HT1080 (cell line): ENCODE results near the gene EYA4. TPM values are rescaled to one million over a fixed set of nuclear protein-coding genes. Genes with fewer than 3 reads are reported as not detected.
"Not testable (repeated sequence)": the region's sequence is repeated elsewhere in the genome, so short reads cannot be mapped to it uniquely, and the experiment has no call there.

ENCODE experiments used
- DNase-seq: peaks from one replicate; pipeline ENCODE4 v3.0.0-alpha.2; 2015; ENCODE audit warnings: low read depth
- total RNA-seq: library from RNA; depleted of rRNA; stranded (reverse); fragments of >200 nt; shearing (Covaris generic); gene quantifications from 2 replicates; pipeline ENCODE4 v1.2.3, GENCODE V29; 2014

EYA4 gene
- total RNA-seq, 1 experiment from 2014 or later, result 23.7 TPM

DNA sequence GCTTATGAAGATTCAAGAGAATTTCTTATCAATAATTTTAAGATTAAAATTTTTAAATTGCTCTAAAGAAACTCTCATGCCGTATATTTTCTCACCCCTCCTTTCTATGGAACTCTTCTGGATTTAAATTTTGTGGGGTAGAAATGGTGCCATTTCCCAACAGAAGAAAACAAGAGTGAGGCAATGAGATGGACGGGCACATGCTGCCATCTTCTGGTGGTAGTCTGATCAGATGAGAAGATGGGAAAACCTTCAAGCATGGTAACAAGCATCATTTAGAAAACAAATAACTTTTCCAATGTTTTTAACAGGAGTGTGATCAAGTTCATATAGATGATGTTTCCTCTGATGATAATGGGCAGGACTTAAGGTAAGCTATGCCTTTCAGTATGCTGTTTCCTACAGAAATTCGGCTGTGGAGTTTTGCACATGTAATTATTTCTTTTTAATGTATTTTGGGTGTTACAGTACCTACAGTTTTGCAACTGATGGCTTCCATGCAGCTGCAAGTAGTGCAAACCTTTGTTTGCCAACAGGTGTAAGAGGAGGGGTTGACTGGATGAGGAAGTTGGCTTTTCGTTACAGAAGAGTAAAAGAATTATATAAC is 271.4 kb downstream of the EYA4 start:
- DNase-seq, result peak; percentile 51

DNA sequence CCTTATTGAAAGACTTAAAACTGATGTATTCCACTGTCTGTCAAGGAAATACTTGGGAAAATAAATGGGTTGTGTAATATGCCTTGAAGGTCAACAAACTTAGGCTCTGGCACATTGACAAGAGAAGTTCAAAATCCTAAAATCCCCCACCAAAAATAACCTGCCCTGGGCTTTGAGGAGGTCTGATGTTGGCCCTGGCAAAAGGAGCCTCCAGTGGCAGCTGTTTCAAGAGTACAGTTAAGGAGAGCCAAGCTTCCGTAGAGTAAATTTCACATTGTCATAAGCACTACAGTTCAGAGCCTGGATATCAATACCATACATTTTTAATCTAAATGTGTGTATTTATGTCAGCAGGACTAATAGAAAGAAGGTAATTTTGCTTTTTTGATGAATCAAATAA is 282.7 kb downstream of the EYA4 start:
- DNase-seq, result no peak

DNA sequence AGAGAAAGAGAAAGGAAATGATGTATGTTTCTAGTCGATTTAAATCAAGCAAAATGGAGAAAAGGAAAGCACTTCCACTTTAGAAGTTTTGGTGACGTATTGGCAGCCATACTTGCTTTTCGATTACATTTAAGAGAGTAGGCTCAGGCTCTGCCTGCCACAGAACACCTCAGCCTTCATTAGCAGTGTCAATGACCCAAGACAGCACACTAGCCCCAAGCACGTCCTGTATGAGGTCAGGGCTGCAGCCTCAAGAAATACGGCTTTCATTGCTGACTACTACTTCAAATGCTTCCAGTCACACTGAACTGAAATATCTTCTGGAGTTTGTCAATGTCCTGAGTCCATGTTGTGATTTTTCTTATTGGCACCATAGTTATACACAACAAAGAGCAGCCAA is 285.3 kb downstream of the EYA4 start:
- DNase-seq, result no peak

DNA sequence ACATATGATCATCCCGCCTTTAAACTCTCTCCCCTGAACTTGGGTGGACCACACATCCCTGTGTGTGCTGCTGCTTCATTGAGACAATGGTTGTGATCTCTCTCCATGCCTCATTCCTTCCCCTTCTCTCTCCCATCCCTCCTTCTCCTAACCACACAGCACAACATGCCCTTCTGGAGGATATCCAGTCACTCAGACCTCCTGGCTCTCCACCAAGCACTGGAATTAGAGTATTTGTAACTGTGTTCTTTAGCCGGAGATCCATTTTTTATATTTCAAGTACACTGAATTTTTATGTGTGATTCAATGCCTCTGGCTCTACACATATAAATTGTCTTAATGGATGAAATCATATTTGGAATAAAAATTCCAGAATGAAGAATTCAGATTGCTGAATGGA is 287.4 kb downstream of the EYA4 start:
- DNase-seq, result no peak

DNA sequence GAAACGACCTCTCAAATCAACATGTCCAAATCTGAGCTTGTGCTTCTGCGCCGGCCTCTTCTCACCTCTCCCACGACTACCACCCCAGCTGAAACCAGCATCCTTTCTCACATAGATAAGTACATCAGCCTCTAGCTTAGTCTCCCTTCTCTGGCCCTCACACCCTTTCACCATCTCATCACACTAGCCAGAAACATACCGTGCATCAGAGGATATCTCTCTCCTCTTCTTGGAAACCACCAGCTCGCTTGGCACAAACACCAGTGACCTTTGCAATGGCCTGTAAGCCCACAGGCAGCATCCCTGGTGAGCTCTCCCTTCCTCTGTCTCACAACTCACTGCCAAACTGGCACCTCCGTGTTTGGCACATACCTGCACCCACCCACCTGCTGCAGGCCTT is 291.8 kb downstream of the EYA4 start:
- DNase-seq, result no peak

DNA sequence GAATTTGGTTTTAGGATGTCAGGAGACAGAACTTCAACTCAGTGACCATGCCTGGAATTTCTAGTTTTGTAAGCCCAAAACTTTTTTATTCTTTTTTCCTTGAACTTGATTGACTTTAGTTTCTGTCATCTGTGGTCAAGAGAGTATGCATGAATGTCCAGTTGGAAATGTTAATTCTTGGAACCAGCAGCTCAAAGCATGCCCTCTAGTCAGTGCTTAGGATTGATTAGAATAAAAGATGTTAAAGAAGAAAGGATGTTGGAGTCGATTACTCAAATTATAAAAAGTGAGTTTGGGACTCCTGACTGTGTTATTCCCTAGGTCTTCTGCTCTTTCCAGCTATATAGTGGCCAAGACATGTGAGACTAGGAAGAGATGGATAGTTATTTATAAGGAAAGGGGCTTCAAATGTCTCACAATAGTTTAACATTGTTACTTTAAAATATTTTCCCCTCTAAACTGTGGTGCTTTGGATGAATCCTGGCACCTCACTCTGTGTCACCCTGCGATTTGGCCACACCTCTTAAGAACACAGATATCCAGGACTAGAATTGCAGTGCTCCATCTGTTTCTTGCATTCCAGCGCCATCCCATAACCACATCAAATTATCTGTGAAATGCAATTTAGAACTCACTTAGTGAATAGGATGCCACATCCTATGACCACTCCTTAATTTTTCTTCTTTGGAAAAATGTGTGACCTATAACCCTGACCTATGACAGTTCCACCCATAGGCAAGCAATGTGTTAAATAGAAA is 298.5 kb downstream of the EYA4 start:
- no peak for DNase-seq

DNA sequence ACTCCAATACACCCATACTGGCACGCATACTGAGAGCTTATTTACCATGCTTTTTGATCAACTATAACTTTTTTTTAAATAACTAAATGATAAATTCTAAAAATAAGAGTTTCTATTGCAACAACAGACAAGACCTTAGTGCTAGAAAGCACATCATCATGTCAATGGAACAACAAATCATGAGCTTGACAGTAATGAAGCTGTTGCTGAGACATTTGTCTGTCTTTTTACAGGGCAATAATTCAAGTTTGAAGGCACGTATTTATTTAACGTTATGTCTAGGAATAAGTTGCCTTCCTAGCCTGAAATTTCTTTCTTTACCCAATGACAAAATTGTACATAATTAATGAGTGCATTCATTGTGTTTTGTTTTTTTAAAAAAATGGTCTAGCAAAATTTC is 299.2 kb downstream of the EYA4 start:
- no peak for DNase-seq

DNA sequence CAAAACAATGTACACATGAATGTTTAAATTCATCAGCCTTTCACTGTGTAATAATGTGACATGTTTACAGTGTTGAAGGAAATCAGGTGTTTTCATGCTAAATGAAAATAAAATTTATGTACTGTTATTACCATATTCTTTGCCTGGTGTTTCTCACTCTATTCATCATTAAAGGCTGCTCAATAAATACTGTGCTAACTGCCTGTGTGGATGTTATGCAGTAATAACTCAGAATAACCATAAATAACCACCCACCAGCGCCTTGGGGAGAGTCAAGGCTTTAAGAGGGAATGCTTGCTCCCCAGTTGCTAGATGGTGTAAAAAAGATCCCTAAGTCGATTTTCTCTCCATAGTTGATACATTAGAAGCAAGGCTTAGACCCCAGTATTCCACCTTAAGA is 299.9 kb downstream of the EYA4 start:
- no peak for DNase-seq

DNA sequence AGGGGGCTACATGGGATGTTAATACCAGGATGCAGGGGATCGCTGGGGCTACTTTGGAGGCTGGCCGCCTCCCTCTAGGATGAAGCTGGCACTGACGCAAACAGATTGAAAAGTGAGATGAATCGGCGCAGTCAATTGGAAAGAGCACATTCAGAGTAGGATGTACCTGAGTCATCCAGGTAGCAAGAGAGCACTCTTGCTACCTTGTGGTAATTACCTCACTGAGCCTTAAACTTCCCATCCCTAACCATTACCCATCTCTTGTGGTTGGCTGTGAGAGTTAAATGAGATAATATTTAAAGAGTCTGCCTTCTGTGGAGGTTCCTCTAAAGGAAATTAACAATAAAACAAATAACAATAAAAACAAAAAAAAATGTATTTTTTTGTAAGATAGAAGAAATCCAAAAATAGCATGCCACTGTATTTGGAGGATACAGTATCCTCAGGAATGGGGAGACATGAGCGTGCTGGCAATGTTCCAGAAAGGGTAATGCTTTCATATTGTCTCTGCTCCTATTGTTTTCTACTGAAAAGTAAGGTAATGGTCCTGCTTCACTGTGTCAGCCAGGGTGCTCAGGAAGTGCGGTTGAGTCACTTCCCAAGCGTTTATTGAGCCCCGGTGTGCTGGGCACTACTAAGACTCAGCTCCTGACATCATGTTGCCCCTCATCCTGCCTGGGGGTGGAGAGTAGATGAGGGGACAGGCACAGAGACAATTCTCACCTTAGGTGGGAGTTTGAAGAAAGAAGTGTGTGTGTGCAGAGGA is 301.1 kb downstream of the EYA4 start:
- DNase-seq, result peak; percentile 88

DNA sequence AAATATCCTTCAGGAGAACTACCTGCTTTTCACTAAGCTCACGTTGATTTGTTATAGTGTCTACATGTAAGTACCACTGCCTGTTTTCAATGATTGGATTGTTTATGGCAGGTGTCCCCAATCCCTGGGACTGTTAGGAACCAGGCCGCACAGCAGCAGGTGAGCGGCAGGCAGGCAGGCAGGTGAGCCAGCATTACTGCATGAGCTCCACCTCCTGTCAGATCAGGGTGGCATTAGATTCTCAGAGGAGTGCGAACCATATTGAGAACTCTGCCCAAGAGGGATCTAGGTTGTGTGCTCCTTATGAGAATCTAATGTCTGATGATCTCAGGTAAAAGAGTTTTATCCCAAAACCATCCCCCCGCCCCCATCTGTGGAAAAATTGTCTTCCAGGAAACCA is 303.3 kb downstream of the EYA4 start:
- no peak for DNase-seq

DNA sequence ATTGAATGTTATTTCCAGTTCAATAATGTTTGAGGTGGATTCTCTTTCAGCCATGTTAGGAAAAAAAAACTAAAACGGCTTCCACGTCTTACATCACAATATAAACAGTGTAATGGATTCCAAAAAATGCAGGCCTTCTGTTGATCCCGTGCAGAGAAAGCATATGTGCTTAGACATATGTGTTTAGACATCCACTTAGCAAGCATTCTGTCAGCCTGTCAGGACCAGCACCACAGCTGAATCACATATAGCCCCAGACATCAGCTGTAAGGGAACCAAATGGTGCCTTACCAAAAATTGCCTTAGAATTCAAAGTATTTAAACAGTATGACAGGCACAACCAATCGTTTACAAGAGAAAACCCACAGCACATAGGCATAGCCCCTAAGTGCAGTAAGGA is 304.9 kb downstream of the EYA4 start:
- DNase-seq, result no peak

DNA sequence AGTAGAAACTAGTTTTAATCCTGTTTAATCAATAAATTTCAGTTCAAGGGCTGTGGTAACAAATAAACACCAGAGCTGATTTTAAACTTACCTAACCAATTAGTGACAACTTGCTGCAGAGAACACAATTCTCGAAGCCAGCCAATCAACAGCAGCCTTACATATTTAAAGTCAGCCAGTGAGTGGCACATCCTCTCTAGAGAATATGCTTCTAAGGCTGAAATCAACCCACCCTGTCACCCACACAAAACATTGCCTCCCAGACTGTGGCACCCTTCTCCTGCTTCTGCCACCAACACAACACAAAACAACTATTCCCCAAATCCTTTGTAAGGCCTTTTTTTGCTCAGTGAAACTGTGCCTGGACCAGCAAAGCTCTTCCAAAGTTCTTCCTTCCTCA is 306.0 kb downstream of the EYA4 start:
- DNase-seq, result no peak

DNA sequence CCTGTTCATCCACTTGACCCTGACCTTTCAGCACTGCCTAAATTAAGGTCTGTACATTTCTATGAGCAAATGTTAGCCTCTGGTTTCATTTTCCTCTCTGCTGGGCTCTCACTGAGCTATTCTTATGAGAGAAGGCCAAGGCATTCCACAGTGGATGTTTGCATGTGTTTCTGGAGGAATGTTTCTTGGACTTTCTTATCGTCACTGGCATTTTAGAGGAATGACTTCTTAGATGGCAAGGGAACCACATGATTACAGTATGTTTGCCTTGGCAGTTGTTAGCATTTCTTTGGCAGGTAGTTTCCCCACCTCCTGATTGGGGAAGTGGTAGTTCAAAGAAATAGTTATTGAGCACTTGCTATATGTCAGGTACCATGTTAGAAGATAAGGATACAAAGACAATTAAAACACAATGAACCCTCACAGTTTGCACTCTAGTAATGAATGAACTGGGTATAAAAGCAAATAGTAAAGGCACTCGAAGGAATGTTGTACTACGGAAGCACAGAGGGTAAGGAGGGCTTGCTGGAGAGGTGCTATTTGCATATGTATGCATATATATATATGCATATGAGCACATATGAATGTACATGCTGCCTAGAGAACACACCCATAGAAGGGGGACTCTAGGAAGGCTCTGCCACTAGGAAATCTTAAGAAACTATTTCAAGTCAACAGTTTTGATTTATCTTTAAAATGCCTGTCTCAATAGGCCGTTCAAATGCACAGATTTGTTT is 307.4 kb downstream of the EYA4 start:
- DNase-seq, result peak; percentile 8

DNA sequence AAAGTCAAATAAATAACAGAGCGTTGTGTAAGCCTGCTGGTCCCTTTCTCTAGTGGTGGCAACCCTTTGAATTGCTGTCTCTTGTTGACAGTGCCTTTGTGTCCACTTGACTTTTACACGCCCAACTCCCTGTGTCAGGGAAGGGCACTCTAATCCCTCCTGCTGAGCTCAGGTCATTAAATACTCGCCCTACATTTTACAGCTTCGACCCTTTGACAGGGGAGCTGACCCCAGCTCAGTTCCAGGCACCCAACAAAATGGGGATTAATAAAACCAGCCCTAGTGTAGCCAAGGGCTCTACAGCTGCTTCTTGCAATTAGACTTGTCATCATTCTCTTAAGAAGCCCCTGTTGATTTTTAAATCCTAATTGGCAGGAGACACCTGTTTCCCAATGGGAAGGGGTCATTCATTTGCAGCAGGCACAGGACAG is 308.2 kb downstream of the EYA4 start:
- DNase-seq, result no peak

DNA sequence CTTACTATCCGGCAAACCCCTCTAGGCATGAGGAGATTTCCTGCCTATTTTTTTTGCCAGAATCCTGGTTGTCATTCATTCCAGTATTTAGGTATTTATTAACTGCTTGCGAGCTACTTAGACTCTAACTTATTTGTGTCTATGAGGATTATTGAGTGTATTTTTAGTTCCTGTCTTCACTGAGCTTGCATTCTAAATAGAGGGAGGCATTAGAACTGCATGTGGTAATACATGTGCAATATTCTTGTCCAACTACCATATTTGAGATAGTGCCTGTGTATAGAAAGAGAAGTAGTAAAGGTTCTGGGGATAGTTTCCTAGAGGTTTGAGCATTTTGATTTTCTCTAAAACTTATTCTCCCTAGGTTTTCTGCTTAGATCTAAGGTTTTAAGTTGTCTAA is 308.9 kb downstream of the EYA4 start:
- no peak for DNase-seq

DNA sequence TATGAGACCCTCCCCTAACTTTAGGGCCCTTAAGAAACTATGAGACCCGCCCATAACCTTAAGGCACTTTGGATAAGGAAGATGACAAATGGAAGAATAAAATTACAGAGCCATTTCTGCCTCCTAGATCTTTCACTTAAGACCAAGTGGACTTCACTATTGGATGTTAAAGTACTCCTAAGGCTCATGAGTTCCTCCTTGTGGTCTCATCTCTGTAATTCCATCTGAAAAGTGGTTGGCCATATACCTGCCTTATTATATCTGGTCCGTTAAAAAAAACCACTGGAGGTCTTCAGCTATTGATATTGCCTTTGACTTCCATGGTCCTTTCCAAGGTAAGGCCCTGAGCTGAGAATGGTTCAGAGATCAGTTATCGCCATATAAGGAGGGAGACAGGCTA is 310.3 kb downstream of the EYA4 start:
- DNase-seq, result no peak

DNA sequence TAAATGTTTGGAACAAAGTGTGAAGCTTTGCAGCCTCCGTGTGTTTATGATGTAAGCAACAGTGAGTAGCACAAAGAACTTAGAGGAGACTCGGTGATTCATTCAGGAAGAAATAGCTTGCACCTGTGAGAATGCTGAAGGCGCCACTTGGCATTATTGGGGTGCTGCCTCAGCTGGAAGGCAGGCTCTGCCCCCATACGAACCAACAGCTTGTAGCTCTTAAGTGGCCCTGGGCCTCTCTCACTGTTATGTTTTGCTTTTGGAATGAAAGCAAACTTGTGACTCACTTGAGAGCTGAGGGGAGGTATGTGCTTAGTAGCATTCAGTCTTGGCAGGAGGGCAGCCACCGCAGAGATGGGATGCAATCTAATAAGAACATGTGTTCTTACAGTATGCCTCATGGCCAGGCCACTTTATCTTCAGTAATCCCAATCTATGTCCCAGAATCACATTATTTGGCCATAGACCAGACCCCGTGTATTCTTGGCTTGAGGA is 310.7 kb downstream of the EYA4 start:
- DNase-seq, result peak; percentile 92

DNA sequence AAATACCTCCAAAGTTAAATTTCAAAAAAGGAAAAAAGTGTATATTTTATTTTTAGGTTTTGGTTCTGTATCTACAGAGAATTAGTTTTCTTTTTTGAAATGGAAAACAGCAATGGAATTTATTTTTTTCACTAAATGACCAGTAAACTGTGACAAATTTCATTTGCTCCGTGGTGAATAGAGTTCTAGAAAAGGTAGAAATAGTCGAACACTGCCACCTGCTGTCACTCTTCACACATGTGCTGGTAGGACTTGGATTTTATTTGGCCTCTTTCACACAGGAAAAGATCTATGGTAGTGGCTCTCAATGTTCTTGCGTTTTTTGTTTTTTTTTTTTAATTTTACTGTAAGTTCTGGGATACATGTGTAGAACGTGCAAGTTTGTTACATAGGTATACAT is 312.5 kb downstream of the EYA4 start:
- DNase-seq, result peak; percentile 65

DNA sequence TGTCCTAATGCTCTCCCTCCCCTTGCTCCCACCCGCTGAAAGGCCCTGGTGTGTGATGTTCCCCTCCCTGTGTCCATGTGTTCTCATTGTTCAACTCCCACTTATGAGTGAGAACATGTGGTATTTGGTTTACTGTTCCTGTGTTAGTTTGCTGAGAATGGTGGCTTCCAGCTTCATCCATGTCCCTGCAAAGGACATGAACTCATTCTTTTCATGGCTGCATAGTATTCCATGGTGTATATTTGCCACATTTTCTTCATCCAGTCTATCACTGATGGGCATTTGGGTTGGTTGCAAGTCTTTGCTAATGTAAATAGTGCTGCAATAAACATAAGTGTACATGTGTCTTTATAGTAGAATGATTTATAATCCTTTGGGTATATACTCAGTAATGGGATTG is 313.0 kb downstream of the EYA4 start:
- not testable (repeated sequence) for DNase-seq

DNA sequence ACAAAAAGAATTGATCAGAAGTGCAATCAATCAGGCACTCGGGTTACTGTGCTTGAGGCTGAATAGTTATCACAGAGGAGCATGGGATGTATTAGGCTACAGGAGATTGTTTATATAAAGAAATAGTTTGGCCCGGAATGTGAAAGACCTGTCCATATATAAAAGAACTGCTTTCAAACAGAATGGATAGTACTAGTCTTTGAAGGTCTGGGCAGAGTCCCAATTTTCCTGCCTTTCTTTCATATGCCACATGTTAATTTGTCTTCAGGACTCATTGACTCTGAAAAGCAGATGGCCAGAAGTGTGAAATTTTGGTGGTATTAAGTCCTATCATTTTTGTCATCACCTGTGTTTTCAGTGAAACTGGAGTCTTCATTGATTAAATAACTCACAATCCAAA is 314.5 kb downstream of the EYA4 start:
- DNase-seq, result no peak

DNA sequence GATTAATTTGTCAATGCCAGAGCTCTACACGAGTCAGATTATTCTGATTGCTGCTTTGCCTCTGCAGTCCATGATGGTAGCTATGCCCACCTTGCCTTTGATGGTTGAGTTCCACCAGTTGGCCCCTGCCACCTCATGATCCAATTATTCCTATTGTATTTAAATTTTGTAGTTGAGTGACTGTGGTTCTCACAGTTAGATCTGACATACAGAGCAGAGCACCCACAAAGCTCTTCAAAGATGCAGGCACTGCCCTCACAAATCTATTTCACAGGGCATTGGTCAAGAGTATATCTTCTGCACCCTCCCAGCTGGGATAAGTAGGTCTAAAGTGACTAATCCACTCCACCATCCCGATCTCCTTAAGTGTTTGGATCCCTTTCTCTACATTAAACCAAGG is 318.8 kb downstream of the EYA4 start:
- DNase-seq, result no peak

DNA sequence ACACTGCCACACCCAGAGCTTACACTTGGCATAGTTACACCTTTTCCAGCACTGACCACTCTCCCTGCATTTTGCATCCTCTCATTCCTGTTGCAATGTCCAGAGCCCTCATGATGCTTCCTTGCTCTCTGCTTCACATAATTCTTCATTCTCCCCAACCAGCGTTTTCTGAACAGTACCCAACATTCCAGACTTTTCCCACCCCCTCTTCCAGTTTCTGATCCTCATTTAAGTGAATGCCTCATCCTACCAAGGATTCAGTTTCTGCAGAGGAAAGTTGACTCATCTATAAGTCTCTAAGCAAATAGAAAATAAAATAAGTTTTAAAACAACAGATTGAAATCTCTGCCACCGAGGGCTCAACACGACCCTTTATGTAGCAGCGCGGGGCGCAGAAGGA is 326.5 kb downstream of the EYA4 start:
- peak; percentile 11 for DNase-seq
